ENCODE data around the gene NEMP2. TPM values are rescaled to one million over a fixed set of nuclear protein-coding genes. Genes with fewer than 3 reads are reported as not detected.

NEMP2 gene
- total RNA-seq, 1 donor, result 5.6 TPM

GRCh38 chr2:190527918-190528317, 6.6 kb downstream of the NEMP2 start:
- TF ChIP-seq CTCF (IDR thresholded peaks at IDR 0.05; ENCODE audit: insufficient read depth, low read depth, low read length), result no peak
- H3K4me3 ChIP-seq (ENCODE audit: low read depth, low read length), result no peak overlapping the region
- no peak for DNase-seq (ENCODE audit: low read depth)

- no peak for TF ChIP-seq CTCF (IDR thresholded peaks at IDR 0.05; ENCODE audit: insufficient read depth, low read depth, low read length)
- no peak for DNase-seq (ENCODE audit: low read depth)
- no peak overlapping the region for H3K4me3 ChIP-seq (ENCODE audit: low read depth, low read length)
Measured at GRCh38 chr2:190527214-190527613, 7.3 kb downstream of the NEMP2 start.

DNA sequence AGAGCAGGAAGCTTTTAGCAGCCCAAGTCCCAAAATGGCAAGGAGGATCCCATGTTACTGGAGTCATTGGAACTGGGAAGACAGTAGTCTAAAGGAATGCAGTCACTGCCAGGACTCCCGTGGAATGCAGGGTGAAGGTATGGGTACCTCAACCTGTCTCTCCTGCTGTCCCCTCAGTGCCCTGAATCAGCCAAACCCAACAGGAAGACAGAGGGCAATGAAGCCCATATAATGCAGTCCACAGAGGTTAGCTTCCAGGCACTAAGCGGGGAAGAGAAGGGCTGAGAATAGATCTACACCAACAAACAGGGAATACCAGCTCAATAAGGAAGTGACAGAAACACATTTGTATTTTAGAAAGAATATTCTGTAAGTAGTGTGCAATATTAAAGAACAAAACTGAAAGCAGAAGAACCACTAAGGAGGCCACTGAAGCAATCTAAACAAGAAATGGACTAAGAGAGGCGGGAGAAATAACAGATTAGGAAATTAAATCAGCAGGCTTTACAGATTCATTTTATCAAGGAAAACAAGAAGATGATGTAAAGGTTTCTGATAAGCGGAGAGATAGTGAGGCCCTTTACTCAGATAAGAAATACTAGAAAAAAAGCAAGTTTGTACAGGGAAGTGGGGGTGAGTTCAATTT, 8.3 kb downstream of the NEMP2 start:
- DNase-seq (ENCODE audit: low read depth), result no peak
- H3K4me3 ChIP-seq (ENCODE audit: low read depth, low read length), result no peak overlapping the region
- no peak for TF ChIP-seq CTCF (IDR thresholded peaks at IDR 0.05; ENCODE audit: insufficient read depth, low read depth, low read length)

- no peak for TF ChIP-seq CTCF (IDR thresholded peaks at IDR 0.05; ENCODE audit: insufficient read depth, low read depth, low read length)
- no peak overlapping the region for H3K4me3 ChIP-seq (ENCODE audit: low read depth, low read length)
- no peak for DNase-seq (ENCODE audit: low read depth)
Measured at GRCh38 chr2:190524928-190525327, 9.6 kb downstream of the NEMP2 start.

DNA sequence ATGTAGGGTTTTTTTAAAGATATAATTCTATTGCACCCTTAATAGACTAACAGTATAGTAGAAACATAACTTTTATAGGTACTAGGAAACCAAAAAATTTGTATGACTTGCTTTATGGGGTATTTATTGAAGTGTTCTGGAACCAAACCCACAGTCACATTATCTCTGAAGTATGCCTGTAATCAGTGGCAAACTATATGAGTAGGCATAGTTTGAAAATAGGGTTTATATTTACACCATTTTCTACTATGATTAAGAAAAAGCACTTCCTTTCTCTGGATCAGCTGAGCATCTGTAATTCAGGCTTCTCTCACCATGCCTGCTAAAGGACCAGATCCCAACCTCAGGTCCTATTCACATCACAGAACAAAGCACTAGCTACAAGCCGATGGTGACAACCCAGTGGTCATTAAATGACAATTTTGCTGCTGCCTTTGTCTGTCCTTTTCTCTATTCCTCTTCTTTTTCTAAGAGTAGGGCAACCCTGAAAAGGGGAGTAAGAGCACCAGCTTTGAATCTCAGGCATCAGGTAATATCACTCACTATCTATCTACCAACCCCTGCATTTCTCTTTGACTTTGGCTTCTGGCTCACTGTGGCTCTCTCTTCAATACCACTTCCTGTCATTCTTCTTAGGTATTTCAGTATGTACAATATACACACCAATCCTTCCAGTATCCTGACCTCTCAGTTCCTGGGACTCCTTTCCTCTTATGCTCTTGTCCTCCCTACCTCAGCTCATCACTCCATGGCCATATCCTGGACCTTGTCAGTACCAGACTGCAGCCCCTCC, 14.4 kb downstream of the NEMP2 start:
- no peak overlapping the region for H3K4me3 ChIP-seq (ENCODE audit: low read depth, low read length)
- TF ChIP-seq CTCF (IDR thresholded peaks at IDR 0.05; ENCODE audit: insufficient read depth, low read depth, low read length), result no peak
- DNase-seq (ENCODE audit: low read depth), result peak; percentile 27

GRCh38 chr2:190517468-190517867, 17.1 kb downstream of the NEMP2 start:
- TF ChIP-seq CTCF (IDR thresholded peaks at IDR 0.05; ENCODE audit: insufficient read depth, low read depth, low read length), result no peak
- no peak for DNase-seq (ENCODE audit: low read depth)
- H3K4me3 ChIP-seq (ENCODE audit: low read depth, low read length), result no peak overlapping the region

Measured in fibroblast of villous mesenchyme (primary cell).